COR-L47 (cell line): Measurements from ENCODE around the gene CST9L.

Experiments used
- DNase-seq: peaks from one replicate; lab custom pipeline; 2025; lab: John Stamatoyannopoulos, UW

Gene CST9L

GRCh38 chr20:23546435-23547144, 21.7 kb downstream of the CST9L start:
- DNase-seq: no peak

GRCh38 chr20:23544133-23544532, 24.2 kb downstream of the CST9L start:
- DNase-seq: no peak

- DNase-seq: no peak
These were observed 25.5 kb downstream of the CST9L start for GRCh38 chr20:23542801-23543200.

GRCh38 chr20:23541776-23542175, 26.5 kb downstream of the CST9L start:
- no peak for DNase-seq

GRCh38 chr20:23541330-23541729, 27.0 kb downstream of the CST9L start:
- peak; percentile 9 for DNase-seq

GRCh38 chr20:23540624-23541023, 27.7 kb downstream of the CST9L start:
- no peak for DNase-seq

- no peak for DNase-seq
These were observed 31.3 kb downstream of the CST9L start for GRCh38 chr20:23537030-23537429.

GRCh38 chr20:23536328-23536974, 31.8 kb downstream of the CST9L start:
- no peak for DNase-seq

GRCh38 chr20:23534801-23535593, 33.3 kb downstream of the CST9L start:
- DNase-seq: no peak

- no peak for DNase-seq
These were observed 35.1 kb downstream of the CST9L start for GRCh38 chr20:23533161-23533560.

- no peak for DNase-seq
These were observed 35.8 kb downstream of the CST9L start for GRCh38 chr20:23532533-23532932.

- DNase-seq: no peak
These were observed 37.2 kb downstream of the CST9L start for GRCh38 chr20:23530937-23531567.

- DNase-seq: no peak
These were observed 39.3 kb downstream of the CST9L start for GRCh38 chr20:23528867-23529431.

GRCh38 chr20:23526850-23527249, 41.4 kb downstream of the CST9L start:
- DNase-seq: no peak

GRCh38 chr20:23524146-23524545, 44.1 kb downstream of the CST9L start:
- no peak for DNase-seq

GRCh38 chr20:23520185-23520584, 48.1 kb downstream of the CST9L start:
- DNase-seq: no peak

- DNase-seq: no peak
These were observed 48.7 kb downstream of the CST9L start for GRCh38 chr20:23519556-23519955.

GRCh38 chr20:23517719-23518118, 50.6 kb downstream of the CST9L start:
- no peak for DNase-seq

- no peak for DNase-seq
These were observed 52.9 kb downstream of the CST9L start for GRCh38 chr20:23515250-23515939.

- DNase-seq: no peak
These were observed 53.4 kb downstream of the CST9L start for GRCh38 chr20:23514848-23515247.
